ENCODE measurements around the gene PLCH1. TPM values are rescaled to one million over a fixed set of nuclear protein-coding genes. Genes with fewer than 3 reads are reported as not detected.

The PLCH1 gene
- total RNA-seq, 4 donors from 2014 or later: under 0.01 TPM; not detected in 3

GRCh38 chr3:155737844-155738460, 6.9 kb downstream of the PLCH1 start:
- no peak for TF ChIP-seq CTCF (IDR thresholded peaks at IDR 0.05; ENCODE audit: low read depth)

- no peak for TF ChIP-seq CTCF (IDR thresholded peaks at IDR 0.05; ENCODE audit: low read depth)
Measured at GRCh38 chr3:155736381-155736780, 8.5 kb downstream of the PLCH1 start.

GRCh38 chr3:155730843-155731242, 14.0 kb downstream of the PLCH1 start:
- no peak for TF ChIP-seq CTCF (IDR thresholded peaks at IDR 0.05; ENCODE audit: low read depth)

GRCh38 chr3:155727836-155728235, 17.0 kb downstream of the PLCH1 start:
- no peak for TF ChIP-seq CTCF (IDR thresholded peaks at IDR 0.05; ENCODE audit: low read depth)

- TF ChIP-seq CTCF (IDR thresholded peaks at IDR 0.05; ENCODE audit: low read depth): no peak
Measured at GRCh38 chr3:155714295-155714718, 30.6 kb downstream of the PLCH1 start.

GRCh38 chr3:155712008-155712407, 32.9 kb downstream of the PLCH1 start:
- TF ChIP-seq CTCF (IDR thresholded peaks at IDR 0.05; ENCODE audit: low read depth): no peak

GRCh38 chr3:155704771-155705559, 39.9 kb downstream of the PLCH1 start:
- no peak for TF ChIP-seq CTCF (IDR thresholded peaks at IDR 0.05; ENCODE audit: low read depth)
